PFSK-1 (cell line): ENCODE results near the gene SIL1.

Source experiments
- FOXP2 ChIP-seq: optimal IDR thresholded peaks from 2 replicates; pipeline ENCODE3; 2011; ENCODE audit warnings: borderline replicate concordance, control low read depth, inconsistent platforms; ENCODE audit not compliant: insufficient read depth; ENCODE audit errors: extremely low read length, extremely low read depth
- POLR2AphosphoS5 ChIP-seq: IDR thresholded peaks from 2 replicates; pipeline ENCODE4 v1.6.1; 2012; ENCODE audit warnings: low read depth, mild to moderate bottlenecking, control low read depth, low read length, moderate library complexity
- REST ChIP-seq, 2 experiments: IDR thresholded peaks; 2 replicates each; pipeline versions ENCODE4 v1.6.1 to v1.8.0; 2011 to 2012; ENCODE audit warnings: low read depth in 2 of 2, low read length in 2 of 2, control low read depth in 1 of 2, inconsistent platforms in 1 of 2, mild to moderate bottlenecking in 1 of 2, moderate library complexity in 1 of 2; ENCODE audit not compliant: insufficient read depth in 1 of 2
- SIN3A ChIP-seq: IDR thresholded peaks from 2 replicates; pipeline ENCODE4 v1.6.1; 2012; ENCODE audit warnings: mild to moderate bottlenecking, low read length, moderate library complexity, borderline replicate concordance; ENCODE audit not compliant: insufficient read depth
- TAF1 ChIP-seq: IDR thresholded peaks from 2 replicates; pipeline ENCODE4 v1.6.1; 2012; ENCODE audit warnings: low read length, control low read depth, borderline replicate concordance; ENCODE audit not compliant: insufficient read depth

The SIL1 gene

GRCh38 chr5:139131465-139131864, 66.7 kb downstream of the SIL1 start:
- TF ChIP-seq SIN3A: no peak
- no peak for TF ChIP-seq FOXP2
- no peak for TF ChIP-seq POLR2AphosphoS5
- TF ChIP-seq TAF1: no peak

- no peak for TF ChIP-seq SIN3A
- no peak for TF ChIP-seq REST (IDR thresholded peaks at IDR 0.05; ENCODE audit: insufficient read depth in 1 of 2, low read depth in 2 of 2, low read length in 2 of 2)
- no peak for TF ChIP-seq POLR2AphosphoS5
- TF ChIP-seq FOXP2: no peak
- no peak for TF ChIP-seq TAF1
Observed at GRCh38 chr5:139131062-139131461, 67.1 kb downstream of the SIL1 start.

GRCh38 chr5:139130214-139130613, 68.0 kb downstream of the SIL1 start:
- TF ChIP-seq POLR2AphosphoS5 (no peak), SIN3A (no peak), REST (IDR thresholded peaks at IDR 0.05; ENCODE audit: insufficient read depth in 1 of 2, low read depth in 2 of 2, low read length in 2 of 2) (no peak)

GRCh38 chr5:139126711-139127111, 71.5 kb downstream of the SIL1 start:
- TF ChIP-seq SIN3A (no peak), FOXP2 (no peak), POLR2AphosphoS5 (no peak), TAF1 (no peak), REST (IDR thresholded peaks at IDR 0.05; ENCODE audit: insufficient read depth in 1 of 2, low read depth in 2 of 2, low read length in 2 of 2) (no peak)

- no peak for TF ChIP-seq REST (IDR thresholded peaks at IDR 0.05; ENCODE audit: insufficient read depth in 1 of 2, low read depth in 2 of 2, low read length in 2 of 2)
- TF ChIP-seq TAF1: no peak
- no peak for TF ChIP-seq FOXP2
Observed at GRCh38 chr5:139125991-139126390, 72.2 kb downstream of the SIL1 start.
